Gastroesophageal sphincter (tissue), 4 donors: Measurements from ENCODE around the gene SYT5. TPM values are rescaled to one million over a fixed set of nuclear protein-coding genes. Genes with fewer than 3 reads are reported as not detected.
"Not testable (repeated sequence)": the region's sequence is repeated elsewhere in the genome, so short reads cannot be mapped to it uniquely, and the experiment has no call there.

ENCODE experiments used
- ATAC-seq: fragments of 150-250 bp; one replicate; pipeline ENCODE4 v1.9.1; 2016; ENCODE audit warnings: mild to moderate bottlenecking, moderate library complexity
- H3K27ac ChIP-seq, 4 donors: fragments of 200-600 bp; sonication (generic) in 3 of 4; 1 replicate in 3 of 4; 2 replicates in 1 of 4; pipeline ENCODE4 v1.5.1; 2016 to 2019
- H3K27me3 ChIP-seq: fragments of 200-600 bp; sonication (generic); one replicate; pipeline ENCODE4 v1.5.1; 2019
- H3K36me3 ChIP-seq, 2 donors: fragments of 200-600 bp; sonication (generic); one replicate each; pipeline ENCODE4 v1.5.1; 2019; ENCODE audit warnings: control low read depth in 1 of 2
- H3K4me1 ChIP-seq, 3 donors: fragments of 200-600 bp; sonication (generic); 1 replicate in 2 of 3; 2 replicates in 1 of 3; pipeline ENCODE4 v1.5.1; 2016 to 2019; ENCODE audit warnings: control low read depth in 2 of 3
- H3K4me3 ChIP-seq, 2 donors: fragments of 200-600 bp; sonication (generic); one replicate each; pipeline ENCODE4 v1.5.1; 2019; ENCODE audit warnings: mild to moderate bottlenecking in 1 of 2, moderate library complexity in 1 of 2
- H3K9me3 ChIP-seq, 3 donors: fragments of 200-600 bp; sonication (generic); one replicate each; pipeline ENCODE4 v1.5.1; 2017 to 2019; ENCODE audit warnings: control low read depth in 2 of 3
- EP300 ChIP-seq: sonication (generic); formaldehyde crosslinking; IDR thresholded peaks from one replicate; pipeline ENCODE4 v1.6.1; 2017; ENCODE audit warnings: antibody characterized with exemption, mild to moderate bottlenecking
- POLR2A ChIP-seq, 2 donors: fragments of 450-650 bp; IDR thresholded peaks; one replicate each; pipeline ENCODE4 v1.6.1; 2017; ENCODE audit warnings: antibody characterized with exemption in 2 of 2, mild to moderate bottlenecking in 2 of 2, moderate library complexity in 1 of 2
- POLR2AphosphoS5 ChIP-seq: sonication (generic); formaldehyde crosslinking; IDR thresholded peaks from one replicate; pipeline ENCODE4 v1.6.1; 2017; ENCODE audit warnings: antibody characterized with exemption
- WGBS, 2 donors: methylation state at CpG; one replicate each; pipeline ENCODE4 v1.1.5; 2018; ENCODE audit warnings: low coverage in 1 of 2; 5-methylcytosine and 5-hydroxymethylcytosine counted together
- total RNA-seq, 4 donors: library from RNA; depleted of rRNA; stranded (reverse); fragments of >200 nt; gene quantifications; one replicate each; pipeline ENCODE4 v1.1.0, GENCODE V29; 2016
- TF ChIP-seq, protein P1 (sequence below), 4 experiments: fragments of 200-600 bp in 2 of 4; fragments of 450-650 bp in 2 of 4; sonication (generic) in 1 of 4; IDR thresholded peaks; one replicate each; pipeline ENCODE4 v1.5.1; 2017 to 2019; ENCODE audit warnings: antibody characterized with exemption in 4 of 4, mild to moderate bottlenecking in 2 of 4, moderate library complexity in 2 of 4

SYT5 gene
- total RNA-seq, 4 donors from 2014 or later = 0.13 TPM; not detected in 3

DNA sequence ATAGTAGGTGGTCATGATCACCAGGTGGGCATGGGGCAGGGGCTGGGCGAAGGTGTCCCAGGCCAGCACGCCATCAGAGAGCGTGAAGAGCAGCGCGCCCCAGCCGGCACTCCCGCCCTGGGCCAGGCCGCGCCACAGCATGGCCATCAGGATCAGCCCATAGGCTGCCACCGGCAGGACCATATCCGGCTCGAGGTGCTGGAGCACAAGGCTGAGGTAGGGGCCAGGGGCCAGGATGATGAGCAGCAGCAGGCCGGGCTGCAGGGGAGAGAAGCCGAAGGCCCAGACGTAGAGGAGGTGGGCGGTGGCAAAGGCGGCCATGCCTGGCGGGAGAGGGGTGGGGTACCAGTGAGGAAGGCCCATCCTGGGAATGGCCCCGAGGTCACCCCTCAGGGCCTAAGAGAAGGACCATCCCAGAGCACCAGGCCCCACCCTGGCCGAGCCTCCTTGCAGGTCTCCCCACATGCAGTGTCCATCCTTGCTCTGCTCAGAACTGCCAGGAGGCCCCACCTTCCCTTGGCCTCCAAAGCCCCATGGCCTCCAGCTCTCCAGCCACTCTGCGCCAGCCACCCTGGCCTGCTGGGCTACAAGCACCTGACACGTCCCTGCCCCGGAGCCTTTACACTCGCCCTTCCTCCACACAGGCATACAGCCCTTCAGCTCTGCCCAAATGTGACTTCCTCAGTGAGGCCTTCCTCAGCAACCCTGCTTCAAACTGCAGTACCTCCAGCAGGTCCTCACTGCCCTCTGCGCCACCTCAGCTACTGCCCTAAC, 47.3 kb upstream of the SYT5 start:
- Histone ChIP-seq H3K27me3 (no peaks in the 10 kb centered on the region), H3K4me3 (no peak overlapping the region), H3K27ac (no peak overlapping the region), H3K36me3 (peaks cover 0 to 63% of the 10 kb centered on the region in 2 donors), H3K9me3 (no peaks in the 10 kb centered on the region), H3K4me1 (peaks cover 0 to 10% (median 0%) of the 10 kb centered on the region in 3 donors)
- ATAC-seq = no peak
- TF ChIP-seq POLR2AphosphoS5 (no peak), POLR2A (IDR thresholded peaks at IDR 0.05) (no peak), EP300 (no peak)
- TF ChIP-seq, protein P1, sequence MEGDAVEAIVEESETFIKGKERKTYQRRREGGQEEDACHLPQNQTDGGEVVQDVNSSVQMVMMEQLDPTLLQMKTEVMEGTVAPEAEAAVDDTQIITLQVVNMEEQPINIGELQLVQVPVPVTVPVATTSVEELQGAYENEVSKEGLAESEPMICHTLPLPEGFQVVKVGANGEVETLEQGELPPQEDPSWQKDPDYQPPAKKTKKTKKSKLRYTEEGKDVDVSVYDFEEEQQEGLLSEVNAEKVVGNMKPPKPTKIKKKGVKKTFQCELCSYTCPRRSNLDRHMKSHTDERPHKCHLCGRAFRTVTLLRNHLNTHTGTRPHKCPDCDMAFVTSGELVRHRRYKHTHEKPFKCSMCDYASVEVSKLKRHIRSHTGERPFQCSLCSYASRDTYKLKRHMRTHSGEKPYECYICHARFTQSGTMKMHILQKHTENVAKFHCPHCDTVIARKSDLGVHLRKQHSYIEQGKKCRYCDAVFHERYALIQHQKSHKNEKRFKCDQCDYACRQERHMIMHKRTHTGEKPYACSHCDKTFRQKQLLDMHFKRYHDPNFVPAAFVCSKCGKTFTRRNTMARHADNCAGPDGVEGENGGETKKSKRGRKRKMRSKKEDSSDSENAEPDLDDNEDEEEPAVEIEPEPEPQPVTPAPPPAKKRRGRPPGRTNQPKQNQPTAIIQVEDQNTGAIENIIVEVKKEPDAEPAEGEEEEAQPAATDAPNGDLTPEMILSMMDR (IDR thresholded peaks at IDR 0.05) = no peak
- 78% methylated on average over 3 of the region's 25 CpGs; no CpG with 5 or more reads in 1 of the 2 donors for WGBS, 2 donors

DNA sequence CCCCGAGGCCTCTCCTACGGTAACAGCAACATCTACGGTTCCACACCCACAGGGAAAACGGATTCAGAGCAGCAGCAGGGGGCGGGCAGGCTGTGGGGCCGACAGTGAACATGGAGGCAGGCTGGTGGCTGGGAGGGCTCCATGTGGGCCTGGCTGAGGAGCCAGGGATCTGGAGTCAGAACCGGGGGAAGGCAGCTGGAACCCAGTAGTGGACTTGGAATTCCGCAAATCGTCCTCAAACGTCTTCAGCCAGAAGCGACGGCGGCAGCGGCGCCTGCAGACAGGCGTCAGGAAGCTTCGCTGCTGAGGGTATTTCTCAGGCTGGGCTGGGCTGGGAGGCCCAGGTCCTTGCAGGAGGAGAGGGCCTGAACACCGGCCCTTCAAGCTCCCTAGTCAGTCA, 46.7 kb upstream of the SYT5 start:
- peaks cover 0 to 57% of the 10 kb centered on the region in 2 donors for H3K36me3 ChIP-seq
- H3K9me3 ChIP-seq = no peaks in the 10 kb centered on the region
- H3K4me3 ChIP-seq = no peak overlapping the region
- TF ChIP-seq POLR2AphosphoS5 (no peak), POLR2A (IDR thresholded peaks at IDR 0.05) (no peak), EP300 (no peak)
- TF ChIP-seq, protein P1 (IDR thresholded peaks at IDR 0.05) = no peak
- H3K4me1 ChIP-seq = peaks cover 0 to 10% (median 0%) of the 10 kb centered on the region in 3 donors
- no CpG with 5 or more reads among the region's 18 CpGs for WGBS, 2 donors
- H3K27ac ChIP-seq = no peak overlapping the region
- no peak for ATAC-seq
- no peaks in the 10 kb centered on the region for H3K27me3 ChIP-seq

DNA sequence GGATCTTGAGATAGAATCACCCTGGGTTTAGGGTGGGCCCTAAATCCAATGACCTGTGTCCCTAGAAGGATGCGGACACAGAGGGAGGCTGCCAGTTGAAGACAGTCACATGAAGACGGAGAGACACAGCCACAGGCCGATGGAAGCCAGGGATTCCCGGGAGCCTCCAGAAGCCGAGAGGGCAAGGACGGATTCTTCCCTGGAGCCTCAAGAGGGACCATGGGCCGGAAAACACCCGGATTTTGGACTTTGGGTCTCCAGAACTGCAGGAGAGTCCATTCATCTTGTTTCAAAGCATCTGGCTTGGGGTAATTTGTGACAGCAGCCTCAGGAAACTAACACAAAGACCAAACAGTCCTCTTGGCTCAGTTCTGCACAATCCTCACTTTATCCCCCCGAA, 46.2 kb upstream of the SYT5 start:
- 100% methylated on average over 1 of the region's 9 CpGs; no CpG with 5 or more reads in 1 of the 2 donors for WGBS, 2 donors
- peaks cover 0 to 52% of the 10 kb centered on the region in 2 donors for H3K36me3 ChIP-seq
- peaks cover 0 to 10% (median 0%) of the 10 kb centered on the region in 3 donors for H3K4me1 ChIP-seq
- no peak for TF ChIP-seq EP300
- TF ChIP-seq POLR2A (IDR thresholded peaks at IDR 0.05) = no peak
- no peak for TF ChIP-seq POLR2AphosphoS5
- TF ChIP-seq, protein P1 (IDR thresholded peaks at IDR 0.05) = no peak
- no peak overlapping the region for H3K27ac ChIP-seq
- H3K9me3 ChIP-seq = no peaks in the 10 kb centered on the region
- no peak for ATAC-seq
- no peak overlapping the region for H3K4me3 ChIP-seq
- no peaks in the 10 kb centered on the region for H3K27me3 ChIP-seq

DNA sequence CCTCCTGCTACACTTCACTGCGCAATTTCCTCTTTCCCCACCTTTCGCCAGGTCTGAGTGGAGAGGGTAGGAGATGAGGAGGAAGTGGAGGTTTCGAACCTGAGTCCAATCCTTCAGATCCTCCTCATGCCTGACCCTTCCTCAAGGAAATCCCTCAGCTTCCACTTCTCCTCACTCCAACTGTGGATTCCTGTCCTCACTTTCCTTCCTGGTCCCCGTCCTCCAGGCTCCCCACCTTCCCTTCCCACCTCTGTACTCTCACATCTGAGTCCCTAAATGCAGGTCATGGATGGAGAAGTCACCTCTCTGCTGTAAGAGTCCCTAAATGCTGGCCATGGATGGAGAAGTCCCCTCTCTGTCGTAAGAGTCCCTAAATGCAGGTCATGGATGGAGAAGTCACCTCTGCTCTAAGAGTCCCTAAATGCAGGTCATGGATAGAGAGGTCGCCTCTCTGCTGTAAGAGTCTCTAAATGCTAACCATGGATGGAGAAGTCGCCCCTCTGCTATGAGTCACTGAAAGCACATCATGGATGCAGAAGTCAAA, 45.4 kb upstream of the SYT5 start:
- peaks cover 0 to 44% of the 10 kb centered on the region in 2 donors for H3K36me3 ChIP-seq
- H3K4me3 ChIP-seq = no peak overlapping the region
- peaks cover 0 to 10% (median 0%) of the 10 kb centered on the region in 3 donors for H3K4me1 ChIP-seq
- H3K27ac ChIP-seq = no peak overlapping the region
- no peak for ATAC-seq
- H3K9me3 ChIP-seq = peaks cover 0 to 4% (median 0%) of the 10 kb centered on the region in 3 donors
- TF ChIP-seq, protein P1 (IDR thresholded peaks at IDR 0.05) = no peak
- TF ChIP-seq EP300 = no peak
- no peak for TF ChIP-seq POLR2A (IDR thresholded peaks at IDR 0.05)
- TF ChIP-seq POLR2AphosphoS5 = no peak
- no peaks in the 10 kb centered on the region for H3K27me3 ChIP-seq
- WGBS, 2 donors = 88 to 94% methylated on average over 4 of the region's 7 CpGs

DNA sequence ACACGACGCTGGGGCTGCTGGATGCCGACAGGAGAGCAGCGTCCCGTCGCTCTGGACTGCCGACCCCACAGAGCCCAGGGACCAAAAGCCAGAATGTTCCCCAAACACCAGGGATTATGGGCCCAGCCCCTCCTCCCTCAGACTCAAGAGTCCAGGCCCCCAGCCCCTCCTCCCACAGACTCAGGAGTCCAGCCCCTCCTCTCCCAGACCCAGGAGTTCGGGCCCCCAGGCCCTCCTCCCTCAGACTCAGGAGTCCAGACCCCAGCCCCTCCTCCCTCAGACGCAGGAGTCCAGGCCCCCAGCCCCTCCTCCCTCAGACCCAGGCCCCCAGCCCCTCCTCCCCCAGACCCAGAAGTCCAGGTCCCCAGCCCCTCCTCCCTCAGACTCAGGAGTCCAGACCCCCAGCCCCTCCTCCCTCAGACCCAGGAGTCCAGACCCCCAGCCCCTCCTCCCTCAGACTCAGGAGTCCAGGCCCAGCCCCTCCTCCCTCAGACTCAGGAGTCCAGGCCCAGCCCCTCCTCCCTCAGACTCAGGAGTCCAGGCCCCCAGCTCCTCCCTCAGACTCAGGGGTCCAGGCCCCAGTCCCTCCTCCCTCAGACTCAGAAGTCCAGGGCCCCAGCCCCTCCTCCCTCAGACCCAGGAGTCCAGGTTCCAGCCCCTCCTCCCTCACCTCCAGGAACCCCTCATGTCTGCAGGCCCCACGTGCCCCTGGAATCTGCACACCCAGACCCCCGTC, 44.8 kb upstream of the SYT5 start:
- H3K27ac ChIP-seq, H3K27me3 ChIP-seq, ATAC-seq, H3K4me3 ChIP-seq: not testable (repeated sequence)
- 65 to 83% methylated on average over 2 to 4 of the region's 11 CpGs for WGBS, 2 donors
- peaks cover 0 to 10% (median 0%) of the 10 kb centered on the region in 3 donors for H3K9me3 ChIP-seq
- peaks cover 0 to 37% of the 10 kb centered on the region in 2 donors for H3K36me3 ChIP-seq
- peaks cover 0 to 10% (median 0%) of the 10 kb centered on the region in 3 donors for H3K4me1 ChIP-seq
